Calu3 (cell line): ENCODE measurements around the gene MCAM. TPM values are rescaled to one million over a fixed set of nuclear protein-coding genes. Genes with fewer than 3 reads are reported as not detected.
A peak's percentile ranks its signal among the peaks of the same experiment; 100 is the strongest.

ENCODE experiments used
- BruUV-seq: library from RNA; stranded (reverse); fragments of 400-500 nt; replicated peaks from 2 replicates; lab custom pipeline; 2021; lab: Mats Ljungman, UMichigan
- CTCF ChIA-PET: fragments of 300-600 bp; sonication (Branson Sonifier 250); formaldehyde crosslinking; loops from one replicate; lab custom pipeline; 2022; ENCODE audit warnings: antibody characterized with exemption; lab: Charles Lee
- DNase-seq: peaks from one replicate; pipeline ENCODE4 v3.0.0; 2022
- H3K27ac Mint-ChIP-seq: one replicate; pipeline ENCODE4 v1.8.0; 2022; ENCODE audit warnings: mixed read lengths; ENCODE audit not compliant: unreplicated experiment
- H3K27me3 Mint-ChIP-seq: one replicate; pipeline ENCODE4 v1.8.0; 2022; ENCODE audit warnings: mixed read lengths; ENCODE audit not compliant: unreplicated experiment
- H3K36me3 Mint-ChIP-seq: one replicate; pipeline ENCODE4 v1.8.0; 2022; ENCODE audit warnings: mild to moderate bottlenecking, moderate library complexity, mixed read lengths; ENCODE audit not compliant: insufficient read depth, unreplicated experiment
- H3K4me1 Mint-ChIP-seq: one replicate; pipeline ENCODE4 v1.8.0; 2022; ENCODE audit warnings: mild to moderate bottlenecking, low read depth, mixed read lengths; ENCODE audit not compliant: unreplicated experiment
- H3K4me3 Mint-ChIP-seq: one replicate; pipeline ENCODE4 v1.8.0; 2022; ENCODE audit warnings: mild to moderate bottlenecking, low read depth, moderate library complexity, mixed read lengths; ENCODE audit not compliant: unreplicated experiment
- H3K9me3 Mint-ChIP-seq: one replicate; pipeline ENCODE4 v1.8.0; 2022; ENCODE audit warnings: low read depth, mixed read lengths; ENCODE audit not compliant: unreplicated experiment
- intact Hi-C: fragments of 100-400 bp; cut with micrococcal nuclease; formaldehyde crosslinking; loops from one replicate; pipeline ENCODE4 v1.10.0; 2022; ENCODE audit not compliant: unreplicated experiment
- total RNA-seq: library from RNA; stranded (reverse); gene quantifications from 2 replicates; pipeline ENCODE4 v1.2.3, GENCODE V29; 2022
- TF ChIP-seq, protein P1 (sequence below): fragments of 200-600 bp; IDR thresholded peaks from one replicate; pipeline ENCODE4 v1.8.0; 2022; ENCODE audit warnings: antibody characterized with exemption; ENCODE audit not compliant: unreplicated experiment

Gene MCAM
- total RNA-seq, 1 experiment from 2014 or later = 25.1 TPM

DNA sequence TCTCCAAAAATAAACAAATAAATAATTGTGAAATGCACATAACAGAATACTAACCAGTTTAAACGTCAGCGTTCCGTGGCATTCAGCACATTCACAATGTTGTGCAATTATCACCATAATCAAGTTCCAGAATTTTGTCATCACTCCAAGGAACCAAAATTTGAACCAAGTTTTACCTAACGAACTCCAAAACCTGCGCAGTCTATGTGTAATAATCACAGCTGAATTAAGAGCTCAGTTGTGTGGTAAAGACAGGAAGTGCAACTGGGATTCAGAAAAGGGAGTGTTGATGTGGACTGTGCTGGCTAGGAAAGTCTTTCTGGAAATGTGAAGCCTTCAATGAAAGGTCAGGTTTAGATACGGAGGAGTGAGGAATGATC is 5.4 kb upstream of the MCAM start:
- intact Hi-C loops = loop anchor here (5.0 kb wide), 1 partner anchor 50 kb away; no protein-coding TSS in a partner anchor
- peaks cover 21% of the 10 kb centered on the region for H3K27me3 Mint-ChIP-seq

DNA sequence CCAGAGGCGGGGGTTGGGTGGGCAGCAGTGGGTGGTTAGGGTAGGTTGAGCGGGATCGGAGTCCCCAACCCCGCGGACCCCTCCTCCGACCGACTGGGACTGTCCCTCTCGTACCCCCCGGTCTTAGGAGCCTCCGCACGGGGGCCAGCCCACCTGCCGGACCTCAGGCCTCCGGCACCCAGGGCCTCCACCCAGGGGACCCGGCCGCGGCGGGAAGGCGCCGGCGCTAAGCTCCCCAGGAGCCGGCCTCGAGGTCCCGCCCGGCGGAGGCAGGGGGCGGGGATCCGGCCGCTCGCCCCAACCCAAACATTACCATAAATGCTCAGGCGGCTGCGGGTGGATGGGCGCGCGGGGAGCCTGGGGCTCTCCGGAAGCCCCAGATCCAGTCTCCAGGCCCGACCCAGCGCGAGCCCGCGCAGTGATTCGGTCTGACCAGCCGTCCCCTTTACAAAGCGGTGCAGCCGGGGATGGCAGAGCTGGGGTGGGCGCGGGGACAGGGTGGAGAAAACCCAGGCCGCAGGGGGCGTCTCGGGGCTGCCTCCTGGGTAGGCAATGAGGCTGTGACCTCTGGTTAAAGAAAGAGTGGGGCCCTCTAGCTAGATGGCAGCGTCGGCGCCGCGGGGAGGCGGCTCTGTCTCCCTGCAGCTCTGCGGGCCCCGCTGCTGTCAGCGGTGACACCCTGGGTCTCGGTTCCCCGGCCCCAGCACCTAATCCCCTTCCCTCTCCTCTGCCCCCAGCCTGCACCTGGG is 4.0 kb upstream of the MCAM start:
- no peaks in the 10 kb centered on the region for H3K4me1 Mint-ChIP-seq
- H3K27me3 Mint-ChIP-seq = peaks cover 21% of the 10 kb centered on the region
- DNase-seq = peak; percentile 23
- BruUV-seq = no TSS peak
- intact Hi-C loops = loop anchor here (5.0 kb wide), 1 partner anchor 51 kb away; no protein-coding TSS in a partner anchor
- H3K4me3 Mint-ChIP-seq = peak overlapping the region; percentile 68
- CTCF ChIA-PET = interaction anchor here (0.7 to 0.8 kb wide), 2 partner anchors 17 to 154 kb away, joined by 3 read pairs; no protein-coding TSS in a partner anchor
- TF ChIP-seq, protein P1, sequence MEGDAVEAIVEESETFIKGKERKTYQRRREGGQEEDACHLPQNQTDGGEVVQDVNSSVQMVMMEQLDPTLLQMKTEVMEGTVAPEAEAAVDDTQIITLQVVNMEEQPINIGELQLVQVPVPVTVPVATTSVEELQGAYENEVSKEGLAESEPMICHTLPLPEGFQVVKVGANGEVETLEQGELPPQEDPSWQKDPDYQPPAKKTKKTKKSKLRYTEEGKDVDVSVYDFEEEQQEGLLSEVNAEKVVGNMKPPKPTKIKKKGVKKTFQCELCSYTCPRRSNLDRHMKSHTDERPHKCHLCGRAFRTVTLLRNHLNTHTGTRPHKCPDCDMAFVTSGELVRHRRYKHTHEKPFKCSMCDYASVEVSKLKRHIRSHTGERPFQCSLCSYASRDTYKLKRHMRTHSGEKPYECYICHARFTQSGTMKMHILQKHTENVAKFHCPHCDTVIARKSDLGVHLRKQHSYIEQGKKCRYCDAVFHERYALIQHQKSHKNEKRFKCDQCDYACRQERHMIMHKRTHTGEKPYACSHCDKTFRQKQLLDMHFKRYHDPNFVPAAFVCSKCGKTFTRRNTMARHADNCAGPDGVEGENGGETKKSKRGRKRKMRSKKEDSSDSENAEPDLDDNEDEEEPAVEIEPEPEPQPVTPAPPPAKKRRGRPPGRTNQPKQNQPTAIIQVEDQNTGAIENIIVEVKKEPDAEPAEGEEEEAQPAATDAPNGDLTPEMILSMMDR = no peak
- peaks cover 10% of the 10 kb centered on the region for H3K36me3 Mint-ChIP-seq
- no peak overlapping the region for H3K27ac Mint-ChIP-seq
- no peaks in the 10 kb centered on the region for H3K9me3 Mint-ChIP-seq

More for the DNA sequence above, 5.4 kb upstream of the MCAM start:
- H3K27ac Mint-ChIP-seq = no peak overlapping the region
- H3K4me1 Mint-ChIP-seq = no peaks in the 10 kb centered on the region
- no peaks in the 10 kb centered on the region for H3K9me3 Mint-ChIP-seq
- CTCF ChIA-PET = no interaction called here
- no peaks in the 10 kb centered on the region for H3K36me3 Mint-ChIP-seq
- BruUV-seq = no TSS peak
- TF ChIP-seq, protein P1 = no peak
- DNase-seq = no peak
- no peak overlapping the region for H3K4me3 Mint-ChIP-seq

DNA sequence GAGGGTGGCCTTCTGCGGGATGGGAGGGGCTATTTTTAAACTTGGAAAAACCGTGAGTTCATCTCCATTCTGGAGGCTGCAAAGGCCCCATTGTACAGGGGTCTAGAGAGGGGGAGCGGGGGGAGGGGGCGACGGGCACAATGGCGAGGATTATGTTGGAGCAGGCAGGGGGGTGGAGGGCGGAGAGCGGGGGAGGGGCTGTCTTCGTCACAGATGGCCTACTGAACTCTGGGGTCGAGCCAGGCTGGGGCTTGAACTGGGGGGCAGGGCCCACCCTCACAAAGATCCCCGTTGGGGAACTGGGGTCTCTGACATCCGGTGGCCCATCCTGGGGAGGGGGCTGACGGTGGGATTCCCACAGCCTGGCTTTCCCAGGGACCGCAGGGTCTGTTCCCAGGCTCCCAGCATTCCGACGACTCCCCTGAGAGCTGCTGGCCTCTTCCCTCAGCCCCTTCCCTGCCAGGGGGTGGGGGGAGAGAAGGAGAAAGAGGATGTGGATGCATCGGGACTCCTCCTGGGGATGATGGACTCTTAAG is 3.4 kb upstream of the MCAM start:
- Mint-ChIP-seq H3K36me3 (peaks cover 16% of the 10 kb centered on the region), H3K4me1 (no peaks in the 10 kb centered on the region), H3K27ac (no peak overlapping the region), H3K4me3 (no peak overlapping the region), H3K27me3 (peaks cover 21% of the 10 kb centered on the region), H3K9me3 (no peaks in the 10 kb centered on the region)
- CTCF ChIA-PET = interaction anchor here (0.6 kb wide), 1 partner anchor 8 kb away, joined by 4 read pairs; no protein-coding TSS in a partner anchor
- DNase-seq = no peak
- no TSS peak for BruUV-seq
- intact Hi-C loops = loop anchor here (5.0 kb wide), 1 partner anchor 52 kb away; no protein-coding TSS in a partner anchor
- TF ChIP-seq, protein P1 = no peak

DNA sequence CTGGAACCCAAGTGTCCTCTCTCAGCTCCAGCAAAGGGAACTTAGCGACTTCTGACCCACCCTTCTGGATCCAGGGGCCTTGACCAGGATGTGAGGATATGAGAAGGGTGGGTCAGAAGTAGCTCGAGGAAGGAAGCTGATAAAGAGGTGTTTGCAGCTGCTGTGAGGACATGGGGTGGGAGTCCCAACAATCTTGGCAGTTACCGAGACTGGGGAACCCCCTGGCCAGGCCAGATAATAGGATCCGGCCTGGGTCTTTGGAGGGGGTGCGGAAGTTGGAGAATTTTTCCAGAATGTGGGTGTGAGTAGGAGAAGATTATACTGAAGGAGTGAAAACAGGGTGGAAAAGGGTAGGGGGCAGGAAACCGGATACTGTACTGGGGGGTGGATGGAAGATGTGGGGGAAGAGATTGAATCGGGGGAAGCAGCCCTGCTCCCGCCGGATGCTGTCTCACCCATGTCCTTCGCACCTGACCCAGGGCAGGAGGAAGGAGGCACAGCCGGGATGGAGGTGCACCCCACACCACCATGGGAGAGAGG is 2.8 kb upstream of the MCAM start:
- no TSS peak for BruUV-seq
- Mint-ChIP-seq H3K36me3 (peaks cover 17% of the 10 kb centered on the region), H3K27ac (no peak overlapping the region), H3K9me3 (no peaks in the 10 kb centered on the region), H3K4me3 (no peak overlapping the region), H3K4me1 (no peaks in the 10 kb centered on the region), H3K27me3 (peaks cover 21% of the 10 kb centered on the region)
- DNase-seq = no peak
- TF ChIP-seq, protein P1 = no peak
- intact Hi-C loops = loop anchor here (5.0 kb wide), 1 partner anchor 53 kb away; no protein-coding TSS in a partner anchor
- CTCF ChIA-PET = interaction anchor here (0.6 kb wide), 1 partner anchor 9 kb away, joined by 4 read pairs; no protein-coding TSS in a partner anchor
